HepG2 (cell line): ENCODE data around the gene LIME1. TPM values are rescaled to one million over a fixed set of nuclear protein-coding genes. Genes with fewer than 3 reads are reported as not detected.
A peak's percentile ranks its signal among the peaks of the same experiment; 100 is the strongest.

Source experiments
- BRD4 ChIP-seq: sonication (generic); formaldehyde crosslinking; IDR thresholded peaks from 2 replicates; pipeline ENCODE4 v1.4.0; 2020; ENCODE audit warnings: missing genetic modification reagents
- CBX2 ChIP-seq, 2 experiments: fragments of 200-600 bp in 1 of 2; sonication (generic); formaldehyde crosslinking in 1 of 2; IDR thresholded peaks; 2 replicates each; pipeline versions ENCODE4 v1.7.0 to v1.8.1; 2018 to 2022; ENCODE audit warnings: low read depth in 2 of 2, low read length in 1 of 2, mild to moderate bottlenecking in 1 of 2, missing genetic modification reagents in 1 of 2
- CREB3 ChIP-seq: sonication (generic); formaldehyde crosslinking; IDR thresholded peaks from 2 replicates; pipeline ENCODE4 v1.5.0; 2020; ENCODE audit warnings: missing genetic modification reagents
- ELF1 ChIP-seq: sonication (generic); formaldehyde crosslinking; IDR thresholded peaks from 2 replicates; pipeline ENCODE4 v1.4.0; 2020; ENCODE audit warnings: missing genetic modification reagents
- ETV5 ChIP-seq: IDR thresholded peaks from 2 replicates; pipeline ENCODE4 v1.6.1; 2018; ENCODE audit warnings: missing biosample characterization, missing genetic modification reagents, inconsistent platforms, borderline replicate concordance
- GLMP ChIP-seq: sonication (generic); formaldehyde crosslinking; IDR thresholded peaks from 2 replicates; pipeline ENCODE4 v1.9.0; 2021; ENCODE audit warnings: missing genetic modification reagents, mild to moderate bottlenecking, borderline replicate concordance
- HMG20A ChIP-seq: IDR thresholded peaks from 2 replicates; pipeline ENCODE4 v1.6.1; 2016; ENCODE audit warnings: borderline replicate concordance
- MIER3 ChIP-seq: IDR thresholded peaks from 2 replicates; pipeline ENCODE4 v1.6.1; 2016; ENCODE audit warnings: missing compliant biosample characterization, borderline replicate concordance
- NFE2L2 ChIP-seq: fragments of 150-350 bp; IDR thresholded peaks from 2 replicates; pipeline ENCODE4 v1.6.1; 2014; ENCODE audit warnings: low read length
- PAX8 ChIP-seq: sonication (generic); formaldehyde crosslinking; IDR thresholded peaks from 2 replicates; pipeline ENCODE4 v1.8.0; 2022; ENCODE audit warnings: mild to moderate bottlenecking, missing genetic modification reagents, borderline replicate concordance
- PHF8 ChIP-seq: sonication (generic); formaldehyde crosslinking; IDR thresholded peaks from 2 replicates; pipeline ENCODE4 v1.5.0; 2020; ENCODE audit warnings: missing genetic modification reagents
- POLR2AphosphoS5 ChIP-seq: IDR thresholded peaks from 2 replicates; pipeline ENCODE4 v1.6.1; 2012; ENCODE audit warnings: low read depth, low read length
- RBM22 ChIP-seq: fragments of 200-400 bp; formaldehyde crosslinking; optimal IDR thresholded peaks from 2 replicates; pipeline ENCODE3; 2017; ENCODE audit warnings: mild to moderate bottlenecking, low read length, moderate library complexity
- REPIN1 ChIP-seq: sonication (generic); formaldehyde crosslinking; IDR thresholded peaks from 2 replicates; pipeline ENCODE4 v1.8.0; 2022; ENCODE audit warnings: missing genetic modification reagents, low read depth, mild to moderate bottlenecking, borderline replicate concordance
- SATB2 ChIP-seq: sonication (generic); formaldehyde crosslinking; IDR thresholded peaks from 2 replicates; pipeline ENCODE4 v1.5.0; 2020; ENCODE audit warnings: missing genetic modification reagents
- SIX1 ChIP-seq: sonication (generic); formaldehyde crosslinking; IDR thresholded peaks from 2 replicates; pipeline ENCODE4 v1.4.0; 2020; ENCODE audit warnings: missing genetic modification reagents, borderline replicate concordance
- TCF7 ChIP-seq: sonication (generic); IDR thresholded peaks from 2 replicates; pipeline ENCODE4 v1.6.1; 2016; ENCODE audit warnings: antibody characterized with exemption, low read depth
- ZBTB4 ChIP-seq: sonication (generic); formaldehyde crosslinking; IDR thresholded peaks from 2 replicates; pipeline ENCODE4 v1.4.0; 2020; ENCODE audit warnings: missing genetic modification reagents, mild to moderate bottlenecking, borderline replicate concordance
- ZFP1 ChIP-seq: IDR thresholded peaks from 2 replicates; pipeline ENCODE4 v1.6.1; 2016
- ZMYM2 ChIP-seq: sonication (generic); formaldehyde crosslinking; IDR thresholded peaks from 2 replicates; pipeline ENCODE4 v1.8.0; 2022; ENCODE audit warnings: mild to moderate bottlenecking, missing genetic modification reagents
- ZMYM3 ChIP-seq: sonication (generic); formaldehyde crosslinking; IDR thresholded peaks from 2 replicates; pipeline ENCODE4 v1.5.1; 2020; ENCODE audit warnings: mild to moderate bottlenecking, missing genetic modification reagents
- ZNF556 ChIP-seq: sonication (generic); formaldehyde crosslinking; IDR thresholded peaks from 2 replicates; pipeline ENCODE4 v1.4.0; 2020; ENCODE audit warnings: mild to moderate bottlenecking, missing genetic modification reagents, borderline replicate concordance
- ZNF670 ChIP-seq: sonication (generic); formaldehyde crosslinking; IDR thresholded peaks from 2 replicates; pipeline ENCODE4 v1.8.0; 2022; ENCODE audit warnings: mild to moderate bottlenecking, missing genetic modification reagents, borderline replicate concordance
- ZNF775 ChIP-seq: sonication (generic); formaldehyde crosslinking; IDR thresholded peaks from 2 replicates; pipeline ENCODE4 v1.4.0; 2020; ENCODE audit warnings: missing genetic modification reagents, mild to moderate bottlenecking, moderate library complexity, borderline replicate concordance
- ZNF816 ChIP-seq: sonication (generic); formaldehyde crosslinking; IDR thresholded peaks from 2 replicates; pipeline ENCODE4 v1.8.0; 2022; ENCODE audit warnings: missing genetic modification reagents, mild to moderate bottlenecking, borderline replicate concordance
- polyA plus RNA-seq, 8 experiments: library from polyadenylated mRNA; depleted of rRNA in 3 of 8; stranded (reverse) in 7 of 8; unstranded in 1 of 8; fragments of >200 nt; fragmentation: Illumina TruSeq in 4 of 8; extraction: Trizol in 4 of 8; gene quantifications; 2 replicates each; pipeline versions ENCODE4 v1.2.1 to v1.2.3, GENCODE V29; 2011 to 2016; ENCODE audit warnings: low read depth in 4 of 8, missing spikeins in 1 of 8, mixed read lengths in 1 of 8; ENCODE audit not compliant: insufficient read depth in 1 of 8
- total RNA-seq, 5 experiments: library from RNA; depleted of rRNA; stranded (reverse); fragments of >200 nt; fragmentation: Illumina TruSeq; extraction: Trizol; gene quantifications; 2 replicates each; pipeline ENCODE4 v1.2.3, GENCODE V29; 2016; ENCODE audit warnings: low read depth in 1 of 5

The LIME1 gene
- total and polyA plus RNA-seq, 2 of the 13 experiments (the other 11 are each of a cell fraction or from before 2014, with no cell fraction given): 13.0 to 61.5 TPM

GRCh38 chr20:63765082-63765873, 28.8 kb downstream of the LIME1 start (continued):
- no peak for TF ChIP-seq CREB3 (CRISPR knock-in tag)
- no peak for TF ChIP-seq HMG20A (CRISPR knock-in tag)
- TF ChIP-seq POLR2AphosphoS5: no peak
- TF ChIP-seq ZMYM3 (CRISPR knock-in tag): peak; percentile 56; the same call in 1 of the 2 replicates
- TF ChIP-seq ETV5 (CRISPR knock-in tag): peak; percentile 88
- no peak for TF ChIP-seq ZNF816
- TF ChIP-seq ZNF775 (CRISPR knock-in tag): peak; percentile 83; the same call in 1 of the 2 replicates
- TF ChIP-seq CBX2 (IDR thresholded peaks at IDR 0.05; ENCODE audit: low read depth, low read length): no peak
- TF ChIP-seq CBX2 (CRISPR knock-in tag; IDR thresholded peaks at IDR 0.05; ENCODE audit: low read depth): no peak
- no peak for TF ChIP-seq SIX1 (CRISPR knock-in tag)
- TF ChIP-seq SATB2 (CRISPR knock-in tag): no peak
- TF ChIP-seq ZNF670 (CRISPR knock-in tag): no peak; the same call in 1 of the 2 replicates
- TF ChIP-seq TCF7: no peak
- no peak for TF ChIP-seq ZFP1 (CRISPR knock-in tag)
- TF ChIP-seq REPIN1 (CRISPR knock-in tag): no peak
- TF ChIP-seq MIER3 (CRISPR knock-in tag): no peak
- TF ChIP-seq BRD4: peak; percentile 41; the same call in 1 of the 2 replicates
- TF ChIP-seq ZNF556 (CRISPR knock-in tag): peak; percentile 66; the same call in 1 of the 2 replicates
- TF ChIP-seq GLMP (CRISPR knock-in tag): no peak
- no peak for TF ChIP-seq NFE2L2
- no peak for TF ChIP-seq PAX8 (CRISPR knock-in tag)
- peak; percentile 15; the same call in 1 of the 2 replicates for TF ChIP-seq PHF8 (CRISPR knock-in tag)
- peak; percentile 88 for TF ChIP-seq ELF1 (CRISPR knock-in tag)
- no peak for TF ChIP-seq RBM22
- TF ChIP-seq ZBTB4 (CRISPR knock-in tag): no peak
- no peak for TF ChIP-seq ZMYM2 (CRISPR knock-in tag)
